Measurements from ENCODE around the gene KRTAP9-2. TPM values are rescaled to one million over a fixed set of nuclear protein-coding genes. Genes with fewer than 3 reads are reported as not detected.

The KRTAP9-2 gene
- total RNA-seq, 4 donors from 2014 or later, result not detected

Small RNA genes lying within 50 kb of the gene (small RNA-seq; reads per million reads assigned to genes)
- gene KRTAP4-17P, result not detected

Other genes starting within 250 kb of the KRTAP9-2 start
- gene KRT40, start 242.3 kb upstream of the KRTAP9-2 start, total RNA-seq, result not detected
- not detected for gene KRTAP3-3, start 232.5 kb upstream of the KRTAP9-2 start, total RNA-seq
- not detected for gene KRTAP3-2, start 226.7 kb upstream of the KRTAP9-2 start, total RNA-seq
- gene KRTAP3-1, start 217.5 kb upstream of the KRTAP9-2 start, total RNA-seq, result not detected
- under 1 TPM in 1 of 4 donors, not detected in 3; 0.60 TPM for gene KRTAP1-5, start 199.4 kb upstream of the KRTAP9-2 start, total RNA-seq
- not detected for gene KRTAP1-4, start 196.5 kb upstream of the KRTAP9-2 start, total RNA-seq
- gene KRTAP1-3, start 191.8 kb upstream of the KRTAP9-2 start, total RNA-seq, result not detected
- gene KRTAP1-1, start 185.2 kb upstream of the KRTAP9-2 start, total RNA-seq, result not detected
- not detected for gene KRTAP2-1, start 179.3 kb upstream of the KRTAP9-2 start, total RNA-seq
- gene KRTAP2-2, start 171.4 kb upstream of the KRTAP9-2 start, total RNA-seq, result not detected
- gene KRTAP2-3, start 166.5 kb upstream of the KRTAP9-2 start, total RNA-seq, result not detected
- not detected for gene KRTAP2-4, start 160.8 kb upstream of the KRTAP9-2 start, total RNA-seq
- gene KRTAP4-7, start 142.5 kb upstream of the KRTAP9-2 start, total RNA-seq, result not detected
- gene KRTAP4-8, start 128.5 kb upstream of the KRTAP9-2 start, total RNA-seq, result not detected
- not detected for gene KRTAP4-16, start 124.4 kb upstream of the KRTAP9-2 start, total RNA-seq
- gene KRTAP4-9, start 121.3 kb upstream of the KRTAP9-2 start, total RNA-seq, result not detected
- not detected for gene KRTAP4-11, start 108.3 kb upstream of the KRTAP9-2 start, total RNA-seq
- not detected for gene KRTAP4-12, start 102.5 kb upstream of the KRTAP9-2 start, total RNA-seq
- not detected for gene KRTAP4-6, start 86.1 kb upstream of the KRTAP9-2 start, total RNA-seq
- gene KRTAP4-5, start 76.8 kb upstream of the KRTAP9-2 start, total RNA-seq, result not detected
- gene KRTAP4-4, start 65.9 kb upstream of the KRTAP9-2 start, total RNA-seq, result not detected
- gene KRTAP4-3, start 58.4 kb upstream of the KRTAP9-2 start, total RNA-seq, result not detected
- gene KRTAP4-2, start 48.4 kb upstream of the KRTAP9-2 start, total RNA-seq, result not detected
- gene KRTAP4-1, start 41.7 kb upstream of the KRTAP9-2 start, total RNA-seq, result not detected
- gene KRTAP9-1, start 36.8 kb upstream of the KRTAP9-2 start, total RNA-seq, result not detected
- gene KRTAP9-3, start 5.8 kb downstream of the KRTAP9-2 start, total RNA-seq, result not detected
- gene KRTAP9-8, start 11.4 kb downstream of the KRTAP9-2 start, total RNA-seq, result not detected
- gene KRTAP9-4, start 23.0 kb downstream of the KRTAP9-2 start, total RNA-seq, result not detected
- not detected for gene KRTAP9-9, start 28.7 kb downstream of the KRTAP9-2 start, total RNA-seq
- gene KRTAP9-6, start 38.7 kb downstream of the KRTAP9-2 start, total RNA-seq, result not detected
- not detected for gene KRTAP9-7, start 49.0 kb downstream of the KRTAP9-2 start, total RNA-seq
- gene KRTAP29-1, start 76.2 kb downstream of the KRTAP9-2 start, total RNA-seq, result not detected
- gene KRTAP16-1, start 82.7 kb downstream of the KRTAP9-2 start, total RNA-seq, result not detected
- gene KRTAP17-1, start 89.1 kb downstream of the KRTAP9-2 start, total RNA-seq, result not detected
- not detected for gene KRT33A, start 124.2 kb downstream of the KRTAP9-2 start, total RNA-seq
- not detected for gene KRT33B, start 143.2 kb downstream of the KRTAP9-2 start, total RNA-seq
- not detected for gene KRT34, start 155.7 kb downstream of the KRTAP9-2 start, total RNA-seq
- gene KRT31, start 171.0 kb downstream of the KRTAP9-2 start, total RNA-seq, result not detected
- gene KRT37, start 197.9 kb downstream of the KRTAP9-2 start, total RNA-seq, result not detected
- not detected for gene KRT38, start 214.3 kb downstream of the KRTAP9-2 start, total RNA-seq
- under 1 TPM in 1 of 4 donors, not detected in 3; 0.21 TPM for gene KRT32, start 240.7 kb downstream of the KRTAP9-2 start, total RNA-seq

Measured in tibial nerve (tissue), 4 donors.